Activated CD8-positive, alpha-beta T cell treated with anti-CD3 and anti-CD28 coated beads for 36 hours (primary cell): ENCODE results near the gene TRHDE. TPM values are rescaled to one million over a fixed set of nuclear protein-coding genes. Genes with fewer than 3 reads are reported as not detected.

Experiments used
- ATAC-seq: fragments of 200-7000 bp; cut with Tn5 transposase; one replicate; pipeline ENCODE4 v1.10.0; 2021; ENCODE audit warnings: mild to moderate bottlenecking, moderate library complexity
- CTCF ChIA-PET: fragments of 350-600 bp; sonication (Branson Sonifier 250); formaldehyde crosslinking; loops from one replicate; lab custom pipeline; 2021; ENCODE audit warnings: antibody characterized with exemption; lab: Charles Lee
- POLR2A ChIA-PET: fragments of 350-600 bp; sonication (Branson Sonifier 250); formaldehyde crosslinking; loops from one replicate; lab custom pipeline; 2021; ENCODE audit warnings: antibody characterized with exemption; lab: Charles Lee
- DNase-seq: peaks from one replicate; pipeline ENCODE4 v3.0.0-alpha.2; 2020
- H3K27ac Mint-ChIP-seq: one replicate; pipeline ENCODE4 v1.8.0; 2021; ENCODE audit warnings: mild to moderate bottlenecking, mixed read lengths
- H3K27me3 Mint-ChIP-seq: one replicate; pipeline ENCODE4 v1.8.0; 2021; ENCODE audit warnings: mixed read lengths
- H3K36me3 Mint-ChIP-seq: one replicate; pipeline ENCODE4 v1.8.0; 2021; ENCODE audit warnings: low read depth, mixed read lengths
- H3K4me1 Mint-ChIP-seq: one replicate; pipeline ENCODE4 v1.8.0; 2021; ENCODE audit warnings: low read depth, mixed read lengths
- H3K4me3 Mint-ChIP-seq: one replicate; pipeline ENCODE4 v1.8.0; 2021; ENCODE audit warnings: mild to moderate bottlenecking, moderate library complexity, mixed read lengths
- H3K9me3 Mint-ChIP-seq: one replicate; pipeline ENCODE4 v1.8.0; 2021; ENCODE audit warnings: mixed read lengths
- intact Hi-C: fragments of 100-400 bp; cut with micrococcal nuclease; formaldehyde crosslinking; loops from one replicate; pipeline ENCODE4 v1.10.0; 2022
- total RNA-seq, 2 experiments: library from RNA; stranded (reverse); gene quantifications; one replicate each; pipeline ENCODE4 v1.2.3, GENCODE V29; 2021
- TF ChIP-seq, protein P1 (sequence below): fragments of 200-600 bp; IDR thresholded peaks from one replicate; pipeline ENCODE4 v1.8.0; 2022; ENCODE audit warnings: antibody characterized with exemption, mild to moderate bottlenecking

The TRHDE gene
- total RNA-seq, 2 experiments from 2014 or later: not detected

DNA sequence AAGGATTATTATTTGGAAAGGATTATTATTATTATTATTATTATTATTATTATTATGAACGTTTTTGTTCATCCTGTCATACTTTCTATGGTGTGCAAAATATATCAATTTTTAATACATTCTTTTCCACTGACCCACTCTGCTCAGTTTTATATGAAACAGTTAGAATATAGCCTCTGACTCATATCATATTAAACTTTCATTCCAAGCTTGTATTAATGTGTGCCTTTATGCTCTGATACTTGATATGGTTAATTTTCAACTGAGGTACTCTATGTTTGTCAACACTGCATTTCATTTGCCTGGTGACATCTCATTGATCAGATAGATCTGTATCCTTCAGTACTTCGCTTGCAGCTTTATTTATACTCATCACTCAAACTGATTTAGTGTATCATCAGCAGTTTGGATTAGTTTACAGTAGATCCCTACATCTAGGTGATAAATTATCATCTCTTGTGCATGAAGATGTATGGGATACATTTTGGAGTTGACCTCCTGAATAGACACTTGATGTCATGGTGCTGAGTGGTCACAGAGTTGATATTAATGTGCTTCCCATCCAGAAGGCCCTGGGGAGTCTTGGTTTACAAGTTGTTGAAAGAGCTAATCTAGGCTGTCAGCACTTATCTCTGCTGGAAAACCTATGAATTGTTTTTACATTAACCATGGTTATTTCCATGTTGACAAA is 271.8 kb downstream of the TRHDE start:
- no peaks in the 10 kb centered on the region for H3K27me3 Mint-ChIP-seq
- no peak for DNase-seq
- no peak overlapping the region for H3K4me3 Mint-ChIP-seq
- ChIA-PET CTCF (no interaction called here), POLR2A (no interaction called here)
- TF ChIP-seq, protein P1, sequence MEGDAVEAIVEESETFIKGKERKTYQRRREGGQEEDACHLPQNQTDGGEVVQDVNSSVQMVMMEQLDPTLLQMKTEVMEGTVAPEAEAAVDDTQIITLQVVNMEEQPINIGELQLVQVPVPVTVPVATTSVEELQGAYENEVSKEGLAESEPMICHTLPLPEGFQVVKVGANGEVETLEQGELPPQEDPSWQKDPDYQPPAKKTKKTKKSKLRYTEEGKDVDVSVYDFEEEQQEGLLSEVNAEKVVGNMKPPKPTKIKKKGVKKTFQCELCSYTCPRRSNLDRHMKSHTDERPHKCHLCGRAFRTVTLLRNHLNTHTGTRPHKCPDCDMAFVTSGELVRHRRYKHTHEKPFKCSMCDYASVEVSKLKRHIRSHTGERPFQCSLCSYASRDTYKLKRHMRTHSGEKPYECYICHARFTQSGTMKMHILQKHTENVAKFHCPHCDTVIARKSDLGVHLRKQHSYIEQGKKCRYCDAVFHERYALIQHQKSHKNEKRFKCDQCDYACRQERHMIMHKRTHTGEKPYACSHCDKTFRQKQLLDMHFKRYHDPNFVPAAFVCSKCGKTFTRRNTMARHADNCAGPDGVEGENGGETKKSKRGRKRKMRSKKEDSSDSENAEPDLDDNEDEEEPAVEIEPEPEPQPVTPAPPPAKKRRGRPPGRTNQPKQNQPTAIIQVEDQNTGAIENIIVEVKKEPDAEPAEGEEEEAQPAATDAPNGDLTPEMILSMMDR: no peak
- no peaks in the 10 kb centered on the region for H3K9me3 Mint-ChIP-seq
- H3K4me1 Mint-ChIP-seq: no peaks in the 10 kb centered on the region
- H3K36me3 Mint-ChIP-seq: no peaks in the 10 kb centered on the region
- no peak overlapping the region for H3K27ac Mint-ChIP-seq
- no peak for ATAC-seq
- intact Hi-C loops: no loop called here

DNA sequence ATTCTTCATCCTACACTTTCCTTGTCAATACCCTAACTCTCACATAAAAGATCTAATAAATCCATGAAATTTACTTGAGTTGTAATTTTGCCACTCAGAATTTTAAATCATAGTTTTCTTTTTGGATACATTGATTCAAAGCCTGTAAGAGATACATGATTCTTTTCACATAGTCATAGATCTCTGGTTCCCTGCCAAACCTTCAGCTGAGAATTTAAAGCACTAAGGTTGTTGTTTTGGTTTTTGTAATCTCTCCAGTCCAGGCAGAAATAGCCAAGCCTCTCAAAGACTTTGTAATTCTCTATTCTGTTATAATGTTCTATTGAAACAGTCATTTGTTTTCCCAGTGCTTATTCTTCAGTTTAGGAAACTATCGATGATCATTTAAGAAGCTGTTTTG is 273.9 kb downstream of the TRHDE start:
- no peaks in the 10 kb centered on the region for H3K36me3 Mint-ChIP-seq
- no peak overlapping the region for H3K4me3 Mint-ChIP-seq
- TF ChIP-seq, protein P1: no peak
- ChIA-PET POLR2A (no interaction called here), CTCF (no interaction called here)
- no peaks in the 10 kb centered on the region for H3K4me1 Mint-ChIP-seq
- no peak for ATAC-seq
- H3K9me3 Mint-ChIP-seq: no peaks in the 10 kb centered on the region
- no peak overlapping the region for H3K27ac Mint-ChIP-seq
- intact Hi-C loops: no loop called here
- H3K27me3 Mint-ChIP-seq: no peaks in the 10 kb centered on the region
- no peak for DNase-seq

DNA sequence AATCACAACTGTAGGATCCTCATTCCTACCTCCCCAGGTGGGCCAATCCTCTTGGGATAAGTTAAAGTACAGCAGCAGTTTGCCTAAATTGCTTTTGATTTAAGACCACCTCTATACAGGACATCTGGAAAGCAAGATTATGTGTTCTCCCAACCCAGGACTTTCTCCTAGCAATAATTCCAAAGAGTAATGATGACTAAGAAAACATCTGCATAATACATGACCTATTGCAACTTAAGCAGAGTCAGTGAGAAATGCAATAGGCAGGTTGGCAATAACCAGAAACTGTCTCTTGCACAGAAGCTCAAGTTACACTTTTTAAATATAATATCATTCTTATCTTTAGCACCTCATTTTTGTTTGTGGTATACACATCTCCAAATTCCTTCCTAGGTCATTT is 275.4 kb downstream of the TRHDE start:
- no peaks in the 10 kb centered on the region for H3K27me3 Mint-ChIP-seq
- H3K36me3 Mint-ChIP-seq: no peaks in the 10 kb centered on the region
- intact Hi-C loops: no loop called here
- ChIA-PET CTCF (no interaction called here), POLR2A (no interaction called here)
- no peak overlapping the region for H3K4me3 Mint-ChIP-seq
- peaks cover 6% of the 10 kb centered on the region for H3K9me3 Mint-ChIP-seq
- no peak overlapping the region for H3K27ac Mint-ChIP-seq
- H3K4me1 Mint-ChIP-seq: no peaks in the 10 kb centered on the region
- no peak for ATAC-seq
- no peak for DNase-seq
- TF ChIP-seq, protein P1: no peak

DNA sequence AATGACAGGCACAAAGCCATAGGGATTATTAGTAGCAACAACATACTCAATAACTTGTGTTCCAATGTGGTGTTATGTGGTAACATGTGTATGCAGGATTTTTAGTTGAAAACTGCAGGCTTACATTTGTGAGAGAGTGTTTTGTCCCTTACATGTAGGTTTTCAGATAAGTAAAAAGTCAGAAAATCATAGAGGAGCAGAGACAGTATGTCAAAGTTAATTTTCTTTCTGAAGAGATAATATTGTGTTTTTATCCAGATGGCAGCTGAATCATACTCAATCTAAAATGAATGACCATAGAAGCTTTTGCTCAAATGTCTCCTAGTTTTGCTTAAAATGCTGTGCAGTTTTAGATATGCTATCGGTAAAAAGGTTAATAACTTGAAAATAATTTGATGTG is 277.0 kb downstream of the TRHDE start:
- TF ChIP-seq, protein P1: no peak
- ATAC-seq (no peak), DNase-seq (no peak)
- no peak overlapping the region for H3K27ac Mint-ChIP-seq
- ChIA-PET CTCF (no interaction called here), POLR2A (no interaction called here)
- H3K4me3 Mint-ChIP-seq: no peak overlapping the region
- intact Hi-C loops: no loop called here
- H3K27me3 Mint-ChIP-seq: no peaks in the 10 kb centered on the region
- peaks cover 6% of the 10 kb centered on the region for H3K9me3 Mint-ChIP-seq
- no peaks in the 10 kb centered on the region for H3K4me1 Mint-ChIP-seq
- H3K36me3 Mint-ChIP-seq: no peaks in the 10 kb centered on the region

DNA sequence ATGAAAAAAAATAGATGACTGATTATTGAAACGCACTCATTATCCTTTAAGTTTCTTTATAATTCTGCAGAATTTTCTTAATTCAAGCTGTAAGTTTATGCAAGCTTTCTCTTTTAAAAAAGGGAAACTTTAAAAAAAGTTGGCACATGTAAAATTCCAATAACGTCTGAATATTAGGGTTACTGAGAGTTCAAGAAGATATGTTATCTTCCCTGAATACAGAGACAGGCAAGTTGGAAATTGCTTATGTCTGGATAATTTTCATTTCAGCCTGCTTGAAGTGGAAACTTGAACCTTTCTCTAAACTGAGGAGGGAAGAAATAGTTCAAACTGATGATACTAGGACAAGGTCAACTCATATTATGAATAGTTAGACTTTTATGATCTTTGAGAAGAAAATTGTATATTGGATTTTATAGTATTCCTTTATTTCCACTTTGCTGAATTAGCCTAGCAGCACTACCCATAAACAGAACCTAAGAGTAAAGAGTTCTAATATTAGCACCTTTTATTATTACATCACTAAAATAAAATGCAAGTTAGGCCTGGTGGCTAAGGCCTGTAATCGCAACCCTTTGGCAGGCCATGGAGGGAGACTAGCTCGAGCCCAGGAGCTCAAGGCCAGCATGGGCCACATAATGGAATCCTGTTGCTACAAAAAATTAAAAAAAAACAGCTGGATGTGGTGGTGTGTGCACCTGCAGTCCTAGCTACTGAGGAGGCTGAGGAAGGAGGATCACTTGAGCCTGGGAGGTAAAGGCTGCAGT is 288.0 kb downstream of the TRHDE start:
- no peaks in the 10 kb centered on the region for H3K4me1 Mint-ChIP-seq
- H3K36me3 Mint-ChIP-seq: no peaks in the 10 kb centered on the region
- no peak overlapping the region for H3K4me3 Mint-ChIP-seq
- no peak for ATAC-seq
- ChIA-PET CTCF (no interaction called here), POLR2A (no interaction called here)
- TF ChIP-seq, protein P1: no peak
- intact Hi-C loops: no loop called here
- H3K27me3 Mint-ChIP-seq: no peaks in the 10 kb centered on the region
- no peak for DNase-seq
- H3K27ac Mint-ChIP-seq: no peak overlapping the region
- H3K9me3 Mint-ChIP-seq: peaks cover 3% of the 10 kb centered on the region
